CD14-positive monocyte (primary cell): ENCODE data around the gene PPFIA3. TPM values are rescaled to one million over a fixed set of nuclear protein-coding genes. Genes with fewer than 3 reads are reported as not detected.

Experiments
- DNase-seq, 3 donors: peaks; one replicate each; pipeline ENCODE4 v3.0.0-alpha.2; 2011 to 2022
- H2AFZ ChIP-seq: 2 replicates; pipeline ENCODE4 v1.6.0; 2012; ENCODE audit warnings: mild to moderate bottlenecking, low read depth, low read length, inconsistent platforms; ENCODE audit not compliant: insufficient read depth, poor library complexity, severe bottlenecking
- H3K27ac ChIP-seq, 2 donors: 1 replicate in 1 of 2; 2 replicates in 1 of 2; pipeline ENCODE4 v1.5.1; 2012 to 2013; ENCODE audit warnings: low read length in 2 of 2, control low read depth in 1 of 2, inconsistent platforms in 1 of 2, low read depth in 1 of 2, mild to moderate bottlenecking in 1 of 2
- H3K27me3 ChIP-seq, 2 donors: one replicate each; pipeline versions ENCODE4 v1.6.0 to v1.6.1; 2011 to 2013; ENCODE audit warnings: low read length in 2 of 2; ENCODE audit not compliant: control insufficient read depth in 2 of 2, insufficient read depth in 2 of 2
- H3K36me3 ChIP-seq, 2 donors: replicated peaks in 1 of 2; 1 replicate in 1 of 2; 2 replicates in 1 of 2; pipeline versions ENCODE4 v1.5.1 to v1.6.1; 2012 to 2013; ENCODE audit warnings: low read length in 2 of 2, control low read depth in 1 of 2, inconsistent platforms in 1 of 2, mild to moderate bottlenecking in 1 of 2; ENCODE audit not compliant: insufficient read depth in 2 of 2, control insufficient read depth in 1 of 2
- H3K4me1 ChIP-seq, 2 donors: 1 replicate in 1 of 2; 2 replicates in 1 of 2; pipeline versions ENCODE4 v1.5.1 to v1.6.1; 2012 to 2013; ENCODE audit warnings: low read length in 2 of 2, control low read depth in 1 of 2, inconsistent platforms in 1 of 2, mild to moderate bottlenecking in 1 of 2, moderate library complexity in 1 of 2; ENCODE audit not compliant: insufficient read depth in 2 of 2, control insufficient read depth in 1 of 2
- H3K4me2 ChIP-seq: replicated peaks from 2 replicates; pipeline ENCODE3; 2012; ENCODE audit warnings: low read length, moderate library complexity, mild to moderate bottlenecking; ENCODE audit not compliant: poor library complexity, severe bottlenecking; ENCODE audit errors: extremely low read depth
- H3K4me3 ChIP-seq, 3 experiments: fragments of 200-600 bp in 1 of 3; sonication (generic) in 1 of 3; replicated peaks in 1 of 3; 1 replicate in 2 of 3; 2 replicates in 1 of 3; pipeline ENCODE4 v1.5.1; 2011 to 2013; ENCODE audit warnings: low read length in 3 of 3, mild to moderate bottlenecking in 3 of 3, control low read depth in 2 of 3, low read depth in 2 of 3, inconsistent platforms in 1 of 3, moderate library complexity in 1 of 3
- H3K79me2 ChIP-seq: 2 replicates; pipeline ENCODE4 v1.6.0; 2012; ENCODE audit warnings: mild to moderate bottlenecking, control low read depth, inconsistent platforms, low read length, moderate library complexity; ENCODE audit not compliant: insufficient read depth
- H3K9ac ChIP-seq: 2 replicates; pipeline ENCODE4 v1.6.0; 2017; ENCODE audit warnings: low read length, mild to moderate bottlenecking; ENCODE audit not compliant: insufficient read depth, poor library complexity, severe bottlenecking
- H3K9me3 ChIP-seq, 2 donors: replicated peaks in 1 of 2; 1 replicate in 1 of 2; 2 replicates in 1 of 2; pipeline versions ENCODE4 v1.5.1 to v1.6.1; 2012 to 2013; ENCODE audit warnings: low read length in 2 of 2, control low read depth in 1 of 2; ENCODE audit not compliant: control insufficient read depth in 1 of 2, insufficient read depth in 1 of 2
- H4K20me1 ChIP-seq: 2 replicates; pipeline ENCODE4 v1.6.0; 2012; ENCODE audit warnings: mild to moderate bottlenecking, low read length, control low read depth, moderate library complexity; ENCODE audit not compliant: insufficient read depth
- H3K27ac Mint-ChIP-seq, 7 donors: one replicate each; pipeline ENCODE4 v1.8.0; 2020; ENCODE audit warnings: mild to moderate bottlenecking in 7 of 7, mixed read lengths in 7 of 7, moderate library complexity in 6 of 7, inconsistent platforms in 2 of 7
- H3K27me3 Mint-ChIP-seq, 3 donors: one replicate each; pipeline ENCODE4 v1.8.0; 2021 to 2022; ENCODE audit warnings: low read depth in 3 of 3, mild to moderate bottlenecking in 3 of 3, mixed read lengths in 3 of 3, moderate library complexity in 3 of 3, inconsistent platforms in 1 of 3
- H3K36me3 Mint-ChIP-seq, 2 donors: one replicate each; pipeline ENCODE4 v1.8.0; 2020; ENCODE audit warnings: mixed read lengths in 2 of 2, inconsistent platforms in 1 of 2, mild to moderate bottlenecking in 1 of 2
- H3K4me1 Mint-ChIP-seq: one replicate; pipeline ENCODE4 v1.8.0; 2020; ENCODE audit warnings: mild to moderate bottlenecking, mixed read lengths
- H3K4me3 Mint-ChIP-seq, 2 donors: one replicate each; pipeline ENCODE4 v1.8.0; 2020; ENCODE audit warnings: mild to moderate bottlenecking in 2 of 2, mixed read lengths in 2 of 2, moderate library complexity in 1 of 2
- H3K9me3 Mint-ChIP-seq, 7 donors: one replicate each; pipeline ENCODE4 v1.8.0; 2020 to 2022; ENCODE audit warnings: mixed read lengths in 7 of 7, mild to moderate bottlenecking in 6 of 7, moderate library complexity in 6 of 7, inconsistent platforms in 2 of 7
- CTCF ChIP-seq: fragments of 200-600 bp; IDR thresholded peaks from one replicate; pipeline ENCODE4 v1.8.0; 2022; ENCODE audit warnings: antibody characterized with exemption, mild to moderate bottlenecking
- WGBS: methylation state at CpG from one replicate; pipeline ENCODE4 v1.1.5; 2013; ENCODE audit warnings: missing lambda C conversion rate; ENCODE audit not compliant: insufficient coverage; 5-methylcytosine and 5-hydroxymethylcytosine counted together
- intact Hi-C, 2 donors: fragments of 100-400 bp; cut with micrococcal nuclease; formaldehyde crosslinking; loops; one replicate each; pipeline versions ENCODE4 v1.15.0 to v1.15.1; 2023
- polyA plus RNA-seq, 3 donors: library from polyadenylated mRNA; depleted of rRNA in 1 of 3; unstranded in 2 of 3; stranded (reverse) in 1 of 3; fragments of 300-500 nt in 2 of 3; fragments of >200 nt in 1 of 3; fragmentation: Illumina TruSeq in 2 of 3; gene quantifications; 1 replicate in 2 of 3; 2 replicates in 1 of 3; pipeline ENCODE4 v1.2.3, GENCODE V29; 2012 to 2021

Gene PPFIA3
- polyA plus RNA-seq, 3 donors = 0.43 TPM; not detected in 2

GRCh38 chr19:49113762-49114629, 5.3 kb upstream of the PPFIA3 start, which contains the start of gene LIN7B:
Gene LIN7B (plus strand): TSS chr19:49114370. CDS start chr19:49114405, 35 bp downstream.
- H2AFZ ChIP-seq = peak within 1 kb of the TSS; percentile 90
- peak; percentile 40 to 64 (median 61) for DNase-seq
- H3K27me3 ChIP-seq = no peaks in the 10 kb centered on the region
- peaks cover 35 to 45% of the 10 kb centered on the region in 2 donors for H3K4me1 ChIP-seq
- TF ChIP-seq CTCF = peak; percentile 76
- peak within 1 kb of the TSS; percentile 31 to 80 (median 55) for H3K4me3 ChIP-seq
- Mint-ChIP-seq H3K9me3 (peaks cover 3 to 8% (median 6%) of the 10 kb centered on the region in 7 donors), H3K27ac (peak within 1 kb of the TSS in 5 of 7 donors; percentile 38 to 65 (median 60)), H3K4me3 (peak within 1 kb of the TSS; percentile 79 to 82), H3K27me3 (peaks cover 7 to 11% (median 10%) of the 10 kb centered on the region in 3 donors), H3K4me1 (peaks cover 39% of the 10 kb centered on the region), H3K36me3 (peaks cover 4 to 10% of the 10 kb centered on the region in 2 donors)
- under 1% methylated on average over 59 of the region's 66 CpGs for WGBS
- H3K27ac ChIP-seq = no peak within 1 kb of the TSS
- H3K9me3 ChIP-seq = no peaks in the 10 kb centered on the region
- peak within 1 kb of the TSS; percentile 46 for H3K9ac ChIP-seq
- no peaks in the 10 kb centered on the region for H3K79me2 ChIP-seq
- peaks cover 3% of the 10 kb centered on the region for H4K20me1 ChIP-seq
- peaks cover 2 to 5% of the 10 kb centered on the region in 2 donors for H3K36me3 ChIP-seq
- H3K4me2 ChIP-seq = peak within 1 kb of the TSS; percentile 95
- intact Hi-C loops = loop anchor here in 1 of 2 donors (5.0 kb wide), 1 partner anchor 33 kb away; no protein-coding TSS in a partner anchor

GRCh38 chr19:49114630-49115363, 4.5 kb upstream of the PPFIA3 start:
- Mint-ChIP-seq H3K27me3 (peaks cover 9 to 17% (median 12%) of the 10 kb centered on the region in 3 donors), H3K9me3 (peaks cover 3 to 8% (median 6%) of the 10 kb centered on the region in 7 donors), H3K27ac (peak overlapping the region in 1 of 7 donors; percentile 25), H3K4me3 (peak overlapping the region; percentile 79 to 82), H3K4me1 (peaks cover 41% of the 10 kb centered on the region), H3K36me3 (peaks cover 0 to 6% of the 10 kb centered on the region in 2 donors)
- Histone ChIP-seq H3K9ac (peak overlapping the region; percentile 46), H3K36me3 (no peaks in the 10 kb centered on the region), H3K79me2 (no peaks in the 10 kb centered on the region), H3K27ac (no peak overlapping the region), H3K4me2 (peak overlapping the region; percentile 95), H3K9me3 (no peaks in the 10 kb centered on the region), H3K4me1 (peaks cover 41 to 53% of the 10 kb centered on the region in 2 donors), H3K27me3 (peaks cover 3% of the 10 kb centered on the region in 2 donors), H3K4me3 (peak overlapping the region; percentile 31 to 80 (median 55)), H4K20me1 (no peaks in the 10 kb centered on the region), H2AFZ (peak overlapping the region; percentile 90)
- DNase-seq = peak in 1 of 3 donors; percentile 20
- 11% methylated on average over 68 of the region's 68 CpGs for WGBS
- intact Hi-C loops = loop anchor here in 1 of 2 donors (5.0 kb wide), 1 partner anchor 33 kb away; no protein-coding TSS in a partner anchor
- TF ChIP-seq CTCF = no peak
